ENCODE results near the gene TMEM81. TPM values are rescaled to one million over a fixed set of nuclear protein-coding genes. Genes with fewer than 3 reads are reported as not detected.

Gene TMEM81
- total and polyA plus RNA-seq, 2 experiments from 2014 or later = 3.6 to 4.5 TPM

- H3K4me1 Mint-ChIP-seq = peaks cover 2% of the 10 kb centered on the region; the same call in 1 of the 3 replicates
- H3K9me3 Mint-ChIP-seq = no peaks in the 10 kb centered on the region; the same call in 1 of the 3 replicates
- H3K4me3 Mint-ChIP-seq = no peak overlapping the region
- H3K79me2 ChIP-seq (replicated peaks; ENCODE audit: insufficient read depth) = no peaks in the 10 kb centered on the region
- no peaks in the 10 kb centered on the region for H3K36me3 Mint-ChIP-seq (ENCODE audit: low read depth)
- H4K20me1 ChIP-seq (replicated peaks; ENCODE audit: insufficient read depth) = no peaks in the 10 kb centered on the region
- H3K4me3 ChIP-seq = no peak overlapping the region
- DNase-seq (ENCODE audit: low spot score) (no peak), ATAC-seq (no peak)
- H3K27me3 Mint-ChIP-seq (ENCODE audit: insufficient read depth, low read depth, poor library complexity) = peaks cover 10% of the 10 kb centered on the region
- H3K27me3 ChIP-seq (ENCODE audit: insufficient read depth) = no peaks in the 10 kb centered on the region
- H3K9me2 ChIP-seq (ENCODE audit: insufficient read depth) = no peaks in the 10 kb centered on the region
- no peak overlapping the region for H3K27ac ChIP-seq (ENCODE audit: low read depth)
- no peaks in the 10 kb centered on the region for H3K36me3 ChIP-seq (ENCODE audit: insufficient read depth)
- H3K27ac Mint-ChIP-seq = no peak overlapping the region
- H3F3A ChIP-seq (replicated peaks; ENCODE audit: low read depth) = no peaks in the 10 kb centered on the region
- no peak for TF ChIP-seq JUNB (IDR thresholded peaks at IDR 0.05; ENCODE audit: unreplicated experiment)
- TF ChIP-seq EZH2phosphoT487 (IDR thresholded peaks at IDR 0.05; ENCODE audit: unreplicated experiment) = no peak
- no peak for TF ChIP-seq CREB1 (CRISPR knock-in tag; IDR thresholded peaks at IDR 0.05; ENCODE audit: low read depth)
- no peak for TF ChIP-seq CTCF (conservative IDR thresholded peaks at IDR 0.05; ENCODE audit: low read depth in 2 of 2)
- no peak for TF ChIP-seq ZNF462 (CRISPR knock-in tag; IDR thresholded peaks at IDR 0.05)
- no peak for TF ChIP-seq EZH2 (IDR thresholded peaks at IDR 0.05; ENCODE audit: low read depth, unreplicated experiment)
- no peak overlapping the region for H2AFZ ChIP-seq
- H3K4me1 ChIP-seq (ENCODE audit: insufficient read depth) = no peaks in the 10 kb centered on the region
- no peak overlapping the region for H3K4me2 ChIP-seq
Observed at GRCh38 chr1:205071028-205071409, 13.2 kb downstream of the TMEM81 start.
